ENCODE results near the gene OMD. TPM values are rescaled to one million over a fixed set of nuclear protein-coding genes. Genes with fewer than 3 reads are reported as not detected.

The OMD gene
- total RNA-seq, 1 experiment from 2014 or later = not detected

- no peaks in the 10 kb centered on the region for H3K27me3 ChIP-seq (ENCODE audit: insufficient read depth, low read depth)
- no peaks in the 10 kb centered on the region for H3K36me3 ChIP-seq (ENCODE audit: low read depth)
- no peak overlapping the region for H3K4me3 ChIP-seq
- no peak overlapping the region for H3K27ac ChIP-seq
- no peak overlapping the region for H3K4me2 ChIP-seq
- intact Hi-C loops (cut with micrococcal nuclease; ENCODE audit: unreplicated experiment) = no loop called here
- ChIA-PET CTCF (interaction anchor here (0.6 kb wide), 1 partner anchor 637 kb away, joined by 3 read pairs; no protein-coding TSS in a partner anchor), POLR2A (ENCODE audit: unreplicated experiment) (no interaction called here)
- DNase-seq = no peak
- H3F3A ChIP-seq (ENCODE audit: insufficient read depth, low read depth) = no peaks in the 10 kb centered on the region
- H4K20me1 ChIP-seq (ENCODE audit: insufficient read depth) = no peaks in the 10 kb centered on the region
- BruUV-seq (replicated peaks) = no TSS peak
- H3K79me2 ChIP-seq (ENCODE audit: low read depth) = no peaks in the 10 kb centered on the region
- H3K4me1 ChIP-seq (replicated peaks; ENCODE audit: insufficient read depth) = no peaks in the 10 kb centered on the region
- H3K9me3 ChIP-seq (ENCODE audit: insufficient read depth, low read depth) = no peaks in the 10 kb centered on the region
- no peaks in the 10 kb centered on the region for H3K9me2 ChIP-seq (ENCODE audit: insufficient read depth)
- H2AFZ ChIP-seq = no peak overlapping the region
- TF ChIP-seq EZH2 (IDR thresholded peaks at IDR 0.05; ENCODE audit: low read depth) (no peak), CTCF (conservative IDR thresholded peaks at IDR 0.05) (no peak)
Observed at GRCh38 chr9:92395617-92396016, 28.7 kb downstream of the OMD start.

GRCh38 chr9:92393686-92394085, 30.6 kb downstream of the OMD start:
- Histone ChIP-seq H3K27me3 (ENCODE audit: insufficient read depth, low read depth) (no peaks in the 10 kb centered on the region), H3F3A (ENCODE audit: insufficient read depth, low read depth) (no peaks in the 10 kb centered on the region), H3K9me2 (ENCODE audit: insufficient read depth) (no peaks in the 10 kb centered on the region), H4K20me1 (ENCODE audit: insufficient read depth) (no peaks in the 10 kb centered on the region), H3K4me1 (replicated peaks; ENCODE audit: insufficient read depth) (no peaks in the 10 kb centered on the region), H2AFZ (no peak overlapping the region), H3K79me2 (ENCODE audit: low read depth) (no peaks in the 10 kb centered on the region), H3K4me3 (no peak overlapping the region), H3K4me2 (no peak overlapping the region), H3K27ac (no peak overlapping the region), H3K36me3 (ENCODE audit: low read depth) (no peaks in the 10 kb centered on the region), H3K9me3 (ENCODE audit: insufficient read depth, low read depth) (no peaks in the 10 kb centered on the region)
- ChIA-PET CTCF (no interaction called here), POLR2A (ENCODE audit: unreplicated experiment) (no interaction called here)
- TF ChIP-seq CTCF (conservative IDR thresholded peaks at IDR 0.05) (no peak), EZH2 (IDR thresholded peaks at IDR 0.05; ENCODE audit: low read depth) (no peak)
- intact Hi-C loops (cut with micrococcal nuclease; ENCODE audit: unreplicated experiment) = no loop called here
- DNase-seq = no peak
- BruUV-seq (replicated peaks) = no TSS peak

GRCh38 chr9:92392690-92393089, 31.6 kb downstream of the OMD start:
- H3K4me3 ChIP-seq = no peak overlapping the region
- CTCF ChIA-PET = no interaction called here
- no TSS peak for BruUV-seq (replicated peaks)
- POLR2A ChIA-PET (ENCODE audit: unreplicated experiment) = no interaction called here
- H3K9me2 ChIP-seq (ENCODE audit: insufficient read depth) = no peaks in the 10 kb centered on the region
- no peaks in the 10 kb centered on the region for H3K9me3 ChIP-seq (ENCODE audit: insufficient read depth, low read depth)
- H2AFZ ChIP-seq = no peak overlapping the region
- no peaks in the 10 kb centered on the region for H3K27me3 ChIP-seq (ENCODE audit: insufficient read depth, low read depth)
- H3K79me2 ChIP-seq (ENCODE audit: low read depth) = no peaks in the 10 kb centered on the region
- no peaks in the 10 kb centered on the region for H3K36me3 ChIP-seq (ENCODE audit: low read depth)
- DNase-seq = no peak
- no peak overlapping the region for H3K4me2 ChIP-seq
- no peaks in the 10 kb centered on the region for H3F3A ChIP-seq (ENCODE audit: insufficient read depth, low read depth)
- no peak overlapping the region for H3K27ac ChIP-seq
- no peaks in the 10 kb centered on the region for H4K20me1 ChIP-seq (ENCODE audit: insufficient read depth)
- TF ChIP-seq CTCF (conservative IDR thresholded peaks at IDR 0.05) (no peak), EZH2 (IDR thresholded peaks at IDR 0.05; ENCODE audit: low read depth) (no peak)
- intact Hi-C loops (cut with micrococcal nuclease; ENCODE audit: unreplicated experiment) = no loop called here
- no peaks in the 10 kb centered on the region for H3K4me1 ChIP-seq (replicated peaks; ENCODE audit: insufficient read depth)
